Measurements from ENCODE around the gene GP2.
"Not testable (repeated sequence)": the region's sequence is repeated elsewhere in the genome, so short reads cannot be mapped to it uniquely, and the experiment has no call there.

The GP2 gene

GRCh38 chr16:20325005-20325404 is 2.3 kb downstream of the GP2 start:
- no peak for DNase-seq (ENCODE audit: low spot score)

- DNase-seq (ENCODE audit: low spot score), result no peak
These were observed 3.7 kb downstream of the GP2 start for GRCh38 chr16:20323591-20324117.

DNA sequence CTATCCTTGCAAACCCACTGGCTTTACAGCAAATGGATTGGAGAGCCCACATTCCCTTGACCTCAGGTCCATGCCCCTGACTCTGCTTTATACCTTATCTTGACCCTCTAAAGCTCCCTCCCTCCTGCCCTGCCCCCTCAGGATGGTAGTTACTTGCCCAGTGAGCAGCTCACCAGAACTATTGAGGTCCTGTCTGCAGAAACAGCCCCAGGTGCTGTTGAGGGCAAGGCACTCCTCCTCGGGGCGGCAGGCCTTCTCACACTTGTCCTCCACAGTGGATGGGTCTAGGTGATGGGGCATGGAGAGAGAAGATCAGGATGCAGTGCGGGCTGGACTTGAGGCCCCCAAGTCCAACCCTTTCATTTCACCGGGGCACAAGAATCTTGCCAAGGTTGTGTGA is 4.6 kb downstream of the GP2 start:
- no peak for DNase-seq (ENCODE audit: low spot score)

- DNase-seq (ENCODE audit: low spot score), result no peak
These were observed 5.6 kb downstream of the GP2 start for GRCh38 chr16:20321671-20322070.

- not testable (repeated sequence) for DNase-seq (ENCODE audit: low spot score)
These were observed 6.3 kb downstream of the GP2 start for GRCh38 chr16:20321051-20321450.

DNA sequence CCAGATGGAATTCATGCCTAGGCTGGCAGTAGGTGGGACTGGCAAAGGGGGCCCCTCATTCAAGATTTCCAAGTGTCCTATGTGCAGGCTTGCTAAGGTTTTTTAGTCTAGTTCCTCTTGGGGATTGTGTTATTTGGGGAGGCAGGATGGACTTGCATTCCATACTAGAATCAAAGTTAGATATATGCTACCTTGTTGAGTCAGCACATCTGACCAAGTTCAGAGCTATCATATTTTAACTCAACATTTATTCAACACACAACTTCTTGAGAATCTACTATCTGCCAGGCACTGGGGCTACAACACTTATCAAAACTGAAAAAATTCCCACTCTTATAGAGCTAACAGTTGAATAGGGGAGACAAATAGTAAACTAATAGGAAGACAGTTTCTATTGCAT is 6.7 kb downstream of the GP2 start:
- no peak for DNase-seq (ENCODE audit: low spot score)

- DNase-seq (ENCODE audit: low spot score), result no peak
These were observed 7.1 kb downstream of the GP2 start for GRCh38 chr16:20320178-20320577.

- no peak for DNase-seq (ENCODE audit: low spot score)
These were observed 7.9 kb downstream of the GP2 start for GRCh38 chr16:20319406-20319805.

GRCh38 chr16:20318437-20318836 is 8.9 kb downstream of the GP2 start:
- DNase-seq (ENCODE audit: low spot score), result no peak

DNA sequence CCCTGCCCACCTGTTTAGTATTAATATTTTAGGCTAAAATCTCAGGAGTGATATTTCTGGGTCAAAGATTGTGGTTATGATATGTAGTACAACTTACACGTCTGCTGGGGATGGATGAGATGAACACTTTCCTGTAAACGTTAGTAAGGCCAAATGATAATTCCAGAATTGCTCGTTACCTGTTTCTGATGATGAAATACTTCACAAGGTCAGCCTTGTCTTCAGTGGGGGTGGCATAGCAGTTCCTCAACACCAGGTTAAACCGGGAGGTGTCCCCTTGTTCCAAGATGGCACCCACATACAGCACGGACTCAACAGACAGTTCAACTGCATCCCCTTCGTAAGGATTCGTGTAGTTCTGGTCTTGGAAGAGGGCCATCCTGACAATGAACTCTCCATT is 9.3 kb downstream of the GP2 start:
- no peak for DNase-seq (ENCODE audit: low spot score)

GRCh38 chr16:20317117-20317516 is 10.2 kb downstream of the GP2 start:
- no peak for DNase-seq (ENCODE audit: low spot score)

GRCh38 chr16:20316715-20317114 is 10.6 kb downstream of the GP2 start:
- no peak for DNase-seq (ENCODE audit: low spot score)

GRCh38 chr16:20315764-20316163 is 11.5 kb downstream of the GP2 start:
- DNase-seq (ENCODE audit: low spot score), result no peak

DNA sequence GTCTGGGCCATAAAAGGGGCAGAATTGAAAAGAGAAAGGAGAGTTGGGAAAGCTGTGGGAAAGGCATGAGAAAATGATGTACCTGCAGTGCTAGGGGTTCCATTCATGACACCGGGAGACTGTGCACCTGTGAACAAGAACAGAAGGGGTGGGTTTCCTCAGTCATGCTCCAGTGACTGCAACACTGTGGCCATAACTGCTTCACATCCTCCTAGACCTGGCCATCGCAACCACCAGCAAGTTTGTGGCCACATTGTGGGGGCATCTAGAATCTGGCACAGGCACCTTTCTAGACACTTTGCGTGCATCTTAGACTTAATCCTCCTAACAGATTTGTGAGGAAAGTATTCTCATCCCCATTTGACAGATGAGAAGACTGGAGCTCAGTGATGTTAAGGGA is 12.7 kb downstream of the GP2 start:
- DNase-seq (ENCODE audit: low spot score), result no peak

GRCh38 chr16:20313741-20314140 is 13.6 kb downstream of the GP2 start:
- no peak for DNase-seq (ENCODE audit: low spot score)

DNA sequence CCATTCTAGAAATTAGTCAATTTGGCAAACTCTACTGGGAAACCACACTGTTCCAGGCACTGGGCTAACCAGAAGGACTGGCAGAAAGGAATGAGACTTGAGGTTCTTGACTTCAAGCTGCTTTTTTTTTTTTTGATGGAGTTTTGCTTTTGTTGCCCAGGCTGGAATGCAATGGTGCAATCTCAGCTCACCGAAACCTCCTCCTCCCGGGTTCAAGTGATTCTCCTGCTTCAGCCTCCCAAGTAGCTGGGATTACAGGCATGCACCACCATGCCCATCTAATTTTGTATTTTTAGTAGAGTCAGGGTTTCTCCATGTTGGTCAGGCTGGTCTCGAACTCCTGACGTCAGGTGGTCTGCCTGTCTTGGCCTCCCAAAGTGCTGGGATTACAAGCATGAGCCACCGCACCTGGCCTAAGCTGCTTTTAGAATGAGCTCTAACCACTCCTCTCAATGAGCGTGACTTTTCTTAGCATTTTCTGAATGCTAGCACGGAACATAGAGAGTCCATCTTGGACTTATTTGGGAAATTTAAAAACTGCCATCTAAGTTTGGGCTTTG is 14.7 kb downstream of the GP2 start:
- DNase-seq (ENCODE audit: low spot score), result not testable (repeated sequence)

GRCh38 chr16:20311548-20311947 is 15.8 kb downstream of the GP2 start:
- DNase-seq (ENCODE audit: low spot score), result no peak

DNA sequence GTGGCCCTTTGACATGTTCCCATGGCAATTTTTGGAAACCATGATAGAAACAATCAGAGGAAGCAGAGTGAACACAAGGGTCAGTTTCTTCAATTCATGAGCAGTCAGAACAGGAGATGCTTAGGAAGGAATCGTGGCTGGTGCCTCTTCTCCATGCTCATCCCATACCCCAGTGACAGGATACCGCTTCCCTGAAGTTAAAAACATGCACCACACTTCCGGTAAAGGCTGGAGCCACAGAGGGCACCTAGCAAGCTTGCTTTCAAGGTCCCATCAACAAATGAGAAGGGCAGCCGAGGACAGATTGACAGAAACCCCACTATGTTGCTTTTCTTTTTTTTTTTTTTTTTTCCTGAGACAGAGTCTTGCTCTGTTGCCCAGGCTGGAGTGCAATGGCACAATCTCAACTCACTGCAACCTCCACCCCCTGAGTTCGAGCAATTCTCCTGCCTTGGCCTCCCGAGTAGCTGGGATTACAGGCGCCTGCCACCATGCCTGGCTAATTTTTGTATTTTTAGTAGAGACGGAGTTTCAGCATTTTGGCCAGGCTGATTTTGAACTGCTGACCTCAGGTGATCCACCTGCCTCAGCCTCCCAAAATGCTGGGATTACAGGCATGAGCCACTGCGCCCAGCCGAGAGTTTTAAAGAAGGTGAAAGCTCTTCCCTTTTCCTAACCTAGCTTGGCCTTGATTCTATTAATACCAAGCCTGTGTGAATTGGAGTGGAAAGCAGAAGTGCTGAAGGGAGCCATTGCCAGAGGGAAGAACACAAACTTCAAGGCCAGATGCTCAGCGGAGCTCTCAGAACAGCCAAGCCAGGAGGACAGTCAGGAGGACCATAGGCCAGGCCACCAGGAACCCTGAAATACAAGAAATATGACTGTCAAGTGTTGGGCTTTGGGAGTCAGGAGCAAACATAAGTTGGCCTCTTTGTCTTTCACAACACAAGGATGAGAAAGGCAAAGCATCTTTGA is 16.6 kb downstream of the GP2 start:
- peak; percentile 5 for DNase-seq (ENCODE audit: low spot score)

DNA sequence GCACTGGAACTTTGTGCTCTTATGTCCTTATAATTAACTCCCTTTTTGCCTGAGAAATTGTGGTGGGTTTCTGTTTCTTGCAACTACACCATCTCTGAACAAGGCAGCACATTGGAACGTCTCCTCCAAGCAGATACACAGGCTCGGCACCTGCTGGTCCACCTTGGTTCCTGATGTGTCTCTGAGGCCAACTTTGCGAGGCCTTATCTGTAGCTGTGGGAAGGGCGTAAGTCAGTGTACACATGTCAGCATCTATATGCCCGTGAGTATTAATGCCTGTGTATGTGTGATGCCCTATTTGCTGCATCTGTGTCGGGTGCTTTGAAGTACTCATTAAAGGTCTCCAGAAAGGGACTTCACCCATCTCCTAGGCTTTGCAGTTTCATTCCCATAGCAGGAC is 17.5 kb downstream of the GP2 start:
- no peak for DNase-seq (ENCODE audit: low spot score)

DNA sequence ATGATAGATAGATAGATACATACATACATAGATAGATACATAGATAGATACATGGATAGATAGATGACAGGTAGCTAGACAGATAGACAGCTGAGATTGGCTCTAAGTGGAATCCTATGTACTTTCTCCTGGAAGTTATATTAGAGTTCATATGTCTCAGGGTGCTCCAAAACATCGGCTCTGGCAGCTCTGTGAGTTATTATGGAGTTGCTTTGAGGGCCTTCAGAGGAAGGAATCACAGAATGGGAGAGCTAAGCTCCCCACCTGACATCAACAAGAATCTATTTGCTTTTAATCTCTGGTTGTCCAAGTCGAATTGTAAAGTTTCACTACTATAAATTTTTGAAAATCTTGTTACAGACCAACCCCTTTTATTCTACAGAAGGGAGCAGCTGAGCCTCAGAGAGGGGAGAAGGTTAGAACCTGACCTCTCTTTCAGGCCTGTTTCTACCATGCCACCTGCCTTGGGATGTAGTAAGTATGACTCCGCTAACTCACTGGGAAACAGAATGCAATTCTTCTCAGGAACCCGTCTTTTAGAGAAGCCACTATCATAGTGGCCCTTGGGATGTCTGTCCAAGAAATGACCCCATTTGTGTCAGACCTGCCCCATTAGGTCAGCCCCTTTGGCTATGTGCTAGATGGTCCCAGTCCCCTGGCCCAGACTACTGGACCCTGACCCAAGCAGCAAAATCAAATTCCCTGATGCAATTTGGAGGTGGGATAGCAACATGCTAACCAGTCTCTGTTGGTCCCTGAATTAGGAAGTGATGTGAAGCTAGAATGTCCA is 18.3 kb downstream of the GP2 start:
- DNase-seq (ENCODE audit: low spot score), result no peak

- no peak for DNase-seq (ENCODE audit: low spot score)
These were observed 19.0 kb downstream of the GP2 start for GRCh38 chr16:20308266-20308665.

- no peak for DNase-seq (ENCODE audit: low spot score)
These were observed 19.5 kb downstream of the GP2 start for GRCh38 chr16:20307791-20308190.

Data from Ammon's horn (tissue), 1 donor.